Lower leg skin (tissue), 3 donors: ENCODE measurements around the gene PGRMC1.

Experiments
- POLR2A ChIP-seq, 2 donors: fragments of 450-650 bp; IDR thresholded peaks; one replicate each; pipeline ENCODE4 v1.6.1; 2016 to 2017; ENCODE audit warnings: antibody characterized with exemption in 2 of 2, mild to moderate bottlenecking in 1 of 2, moderate library complexity in 1 of 2
- TF ChIP-seq, protein P1 (sequence below), 3 donors: fragments of 450-650 bp; IDR thresholded peaks; one replicate each; pipeline ENCODE4 v1.5.1; 2016; ENCODE audit warnings: antibody characterized with exemption in 3 of 3, mild to moderate bottlenecking in 3 of 3, moderate library complexity in 2 of 3

DNA sequence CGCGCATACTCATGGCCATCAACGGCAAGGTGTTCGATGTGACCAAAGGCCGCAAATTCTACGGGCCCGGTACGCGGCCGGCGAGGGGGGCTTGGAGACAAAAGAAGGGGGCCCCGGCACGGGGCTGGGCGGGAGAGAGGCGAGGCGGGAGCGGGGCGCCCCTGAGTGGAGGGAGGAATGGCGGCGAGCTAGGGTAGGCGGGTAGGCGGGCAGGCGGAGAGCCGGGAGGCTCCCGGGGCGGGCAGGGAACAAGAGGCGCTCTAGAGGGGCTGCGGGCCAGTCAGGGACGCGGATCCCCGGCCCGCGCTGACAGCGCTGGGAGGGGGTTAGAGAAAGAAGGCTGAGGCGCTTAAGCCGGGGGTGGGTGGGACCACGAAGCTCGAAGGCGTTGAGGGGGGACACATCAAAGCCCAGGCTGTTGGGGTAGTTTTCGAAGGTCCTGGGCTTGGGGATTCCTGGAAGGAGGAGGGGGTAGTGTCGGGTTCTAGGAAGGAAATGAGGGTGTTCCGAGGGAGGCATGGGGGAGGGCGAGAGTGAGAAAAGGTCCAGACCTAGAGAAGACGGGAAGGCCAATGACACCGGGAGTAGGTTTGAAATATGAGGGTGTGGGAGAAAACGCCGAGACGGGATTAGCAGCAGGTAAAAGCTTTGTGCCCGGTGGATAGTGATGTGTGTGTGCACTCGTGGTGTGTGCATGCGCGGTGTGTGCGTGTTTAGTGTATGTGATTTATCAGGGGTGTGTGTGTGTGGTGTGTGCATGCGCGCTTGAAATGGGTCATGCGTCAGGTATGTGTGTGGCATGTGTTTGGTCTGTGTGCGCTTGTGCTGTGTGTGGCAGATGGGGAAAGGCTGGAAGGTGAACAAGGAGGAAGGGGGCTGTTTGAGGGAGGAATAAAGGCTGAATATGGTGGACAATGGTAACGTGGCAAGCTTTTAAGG lies 807 bp downstream of the PGRMC1 start:
- TF ChIP-seq, protein P1, sequence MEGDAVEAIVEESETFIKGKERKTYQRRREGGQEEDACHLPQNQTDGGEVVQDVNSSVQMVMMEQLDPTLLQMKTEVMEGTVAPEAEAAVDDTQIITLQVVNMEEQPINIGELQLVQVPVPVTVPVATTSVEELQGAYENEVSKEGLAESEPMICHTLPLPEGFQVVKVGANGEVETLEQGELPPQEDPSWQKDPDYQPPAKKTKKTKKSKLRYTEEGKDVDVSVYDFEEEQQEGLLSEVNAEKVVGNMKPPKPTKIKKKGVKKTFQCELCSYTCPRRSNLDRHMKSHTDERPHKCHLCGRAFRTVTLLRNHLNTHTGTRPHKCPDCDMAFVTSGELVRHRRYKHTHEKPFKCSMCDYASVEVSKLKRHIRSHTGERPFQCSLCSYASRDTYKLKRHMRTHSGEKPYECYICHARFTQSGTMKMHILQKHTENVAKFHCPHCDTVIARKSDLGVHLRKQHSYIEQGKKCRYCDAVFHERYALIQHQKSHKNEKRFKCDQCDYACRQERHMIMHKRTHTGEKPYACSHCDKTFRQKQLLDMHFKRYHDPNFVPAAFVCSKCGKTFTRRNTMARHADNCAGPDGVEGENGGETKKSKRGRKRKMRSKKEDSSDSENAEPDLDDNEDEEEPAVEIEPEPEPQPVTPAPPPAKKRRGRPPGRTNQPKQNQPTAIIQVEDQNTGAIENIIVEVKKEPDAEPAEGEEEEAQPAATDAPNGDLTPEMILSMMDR (IDR thresholded peaks at IDR 0.05), result no peak
- no peak for TF ChIP-seq POLR2A (IDR thresholded peaks at IDR 0.05)
